Naive thymus-derived CD4-positive, alpha-beta T cell (primary cell): Measurements from ENCODE around the gene CACNG1. TPM values are rescaled to one million over a fixed set of nuclear protein-coding genes. Genes with fewer than 3 reads are reported as not detected.

Source experiments
- ATAC-seq: fragments of 150-1000 bp; cut with Tn5 transposase; 2 replicates; pipeline ENCODE4 v1.10.0; 2021; ENCODE audit warnings: mild to moderate bottlenecking, moderate library complexity
- CTCF ChIA-PET: fragments of 350-600 bp; sonication (Branson Sonifier 250); formaldehyde crosslinking; loops from one replicate; lab custom pipeline; 2021; ENCODE audit warnings: antibody characterized with exemption; lab: Charles Lee
- POLR2A ChIA-PET: fragments of 350-600 bp; sonication (Branson Sonifier 250); formaldehyde crosslinking; loops from one replicate; lab custom pipeline; 2021; ENCODE audit warnings: antibody characterized with exemption, inconsistent platforms; lab: Charles Lee
- DNase-seq, 9 donors: peaks; one replicate each; pipeline versions ENCODE4 v3.0.0 to v3.0.0-alpha.2; 2020 to 2022; ENCODE audit warnings: mixed read lengths in 1 of 9
- H3K27ac ChIP-seq: one replicate; pipeline ENCODE4 v1.7.0; 2013; ENCODE audit warnings: mild to moderate bottlenecking, low read depth, low read length, moderate library complexity
- H3K27me3 ChIP-seq, 2 donors: one replicate each; pipeline ENCODE4 v1.7.0; 2013; ENCODE audit warnings: low read length in 2 of 2, mild to moderate bottlenecking in 2 of 2, moderate library complexity in 2 of 2; ENCODE audit not compliant: control insufficient read depth in 2 of 2, insufficient read depth in 2 of 2
- H3K36me3 ChIP-seq, 3 experiments: 1 replicate in 2 of 3; 2 replicates in 1 of 3; pipeline ENCODE4 v1.7.0; 2013; ENCODE audit warnings: low read length in 3 of 3, mild to moderate bottlenecking in 3 of 3, moderate library complexity in 1 of 3; ENCODE audit not compliant: insufficient read depth in 3 of 3, control insufficient read depth in 2 of 3
- H3K4me1 ChIP-seq, 2 donors: one replicate each; pipeline ENCODE4 v1.7.0; 2013; ENCODE audit warnings: low read length in 2 of 2, mild to moderate bottlenecking in 2 of 2, moderate library complexity in 1 of 2; ENCODE audit not compliant: control insufficient read depth in 2 of 2, insufficient read depth in 2 of 2
- H3K4me3 ChIP-seq: 2 replicates; pipeline ENCODE4 v1.7.0; 2013; ENCODE audit warnings: mild to moderate bottlenecking, low read length
- H3K9me3 ChIP-seq, 3 experiments: 1 replicate in 2 of 3; 2 replicates in 1 of 3; pipeline ENCODE4 v1.7.0; 2013; ENCODE audit warnings: low read length in 3 of 3; ENCODE audit not compliant: control insufficient read depth in 2 of 3
- H3K27ac Mint-ChIP-seq, 9 donors: one replicate each; pipeline ENCODE4 v1.8.0; 2020 to 2022; ENCODE audit warnings: mixed read lengths in 9 of 9, mild to moderate bottlenecking in 8 of 9, moderate library complexity in 5 of 9, inconsistent platforms in 2 of 9
- H3K27me3 Mint-ChIP-seq, 5 donors: one replicate each; pipeline ENCODE4 v1.8.0; 2021 to 2022; ENCODE audit warnings: mixed read lengths in 5 of 5, mild to moderate bottlenecking in 1 of 5
- H3K36me3 Mint-ChIP-seq, 5 donors: one replicate each; pipeline ENCODE4 v1.8.0; 2020 to 2022; ENCODE audit warnings: mixed read lengths in 5 of 5, mild to moderate bottlenecking in 3 of 5, inconsistent platforms in 1 of 5
- H3K4me1 Mint-ChIP-seq, 7 donors: one replicate each; pipeline ENCODE4 v1.8.0; 2020 to 2022; ENCODE audit warnings: mixed read lengths in 7 of 7, mild to moderate bottlenecking in 3 of 7, inconsistent platforms in 1 of 7
- H3K4me3 Mint-ChIP-seq, 10 donors: one replicate each; pipeline ENCODE4 v1.8.0; 2020 to 2022; ENCODE audit warnings: mild to moderate bottlenecking in 10 of 10, mixed read lengths in 10 of 10, moderate library complexity in 6 of 10, inconsistent platforms in 2 of 10
- H3K9me3 Mint-ChIP-seq, 11 donors: one replicate each; pipeline ENCODE4 v1.8.0; 2020 to 2022; ENCODE audit warnings: mixed read lengths in 11 of 11, mild to moderate bottlenecking in 4 of 11, inconsistent platforms in 1 of 11, moderate library complexity in 1 of 11
- intact Hi-C, 2 donors: fragments of 100-400 bp; cut with micrococcal nuclease; formaldehyde crosslinking; loops; one replicate each; pipeline ENCODE4 v1.15.1; 2023
- polyA plus RNA-seq, 2 donors: library from polyadenylated mRNA; unstranded; fragments of 300-500 nt; fragmentation: Illumina TruSeq; gene quantifications; one replicate each; pipeline ENCODE4 v1.2.3, GENCODE V29; 2021
- total RNA-seq, 6 experiments: library from RNA in 5 of 6; stranded (reverse) in 5 of 6; gene quantifications; 1 replicate in 5 of 6; 2 replicates in 1 of 6; pipeline ENCODE4 v1.2.3 and lab custom pipeline; 2021 to 2026

The CACNG1 gene
- total and polyA plus RNA-seq, 7 experiments from 2014 or later = not detected

DNA sequence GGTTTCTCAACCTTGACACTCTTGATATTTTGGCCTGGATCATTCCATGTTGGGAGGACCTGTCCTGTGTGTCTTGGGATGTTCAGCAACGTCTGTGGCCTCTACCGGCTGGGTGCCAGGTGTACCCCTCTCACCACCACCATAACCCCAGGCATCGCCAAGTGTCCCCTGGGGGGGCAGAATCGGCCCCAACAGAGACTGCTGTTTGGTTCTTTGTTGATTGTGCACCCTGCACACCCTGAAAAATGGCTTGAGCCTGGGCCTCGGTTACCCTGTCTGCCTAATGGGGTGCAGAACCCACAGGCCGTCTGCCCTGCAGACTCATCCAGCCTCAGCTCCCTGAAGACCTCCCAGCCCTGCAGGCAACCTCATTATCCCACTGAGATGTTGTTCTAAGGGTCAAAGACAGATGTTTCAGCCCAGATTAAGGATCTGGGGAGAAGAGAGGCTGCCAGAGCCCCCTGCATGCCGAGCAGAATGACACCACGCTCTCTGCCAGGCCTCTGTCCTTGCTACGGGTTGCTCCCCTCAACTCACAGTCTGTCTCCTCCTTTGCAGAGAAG is 9.2 kb downstream of the CACNG1 start:
- H3K4me3 ChIP-seq = no peak overlapping the region
- POLR2A ChIA-PET = no interaction called here

DNA sequence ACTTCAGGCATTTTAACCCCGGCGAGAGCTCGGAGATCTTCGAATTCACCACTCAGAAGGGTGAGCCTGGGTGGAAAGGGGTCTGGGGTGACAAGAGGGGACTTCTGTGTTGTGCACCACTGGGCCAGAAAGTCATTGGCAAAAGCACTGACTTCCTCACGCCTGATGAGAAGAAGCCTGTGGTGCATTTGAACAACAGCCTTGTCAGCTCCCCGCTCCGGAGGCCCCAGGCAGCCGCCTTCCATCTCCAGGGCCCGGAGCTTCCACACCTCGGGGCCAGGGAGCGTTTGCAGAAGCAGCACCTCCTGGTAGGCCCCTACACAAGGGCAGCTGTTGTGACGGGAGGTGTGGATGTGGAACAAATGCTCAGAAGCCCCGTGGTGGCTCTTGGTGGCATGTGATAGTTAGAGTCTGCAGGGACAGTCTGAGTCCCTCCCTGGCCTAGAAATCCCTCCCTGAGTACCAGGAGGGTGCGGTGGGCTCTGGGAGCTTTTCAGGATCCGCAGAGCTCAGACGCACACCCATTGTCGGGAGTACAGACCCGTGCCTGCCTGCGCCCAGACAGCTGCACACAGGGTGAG is 9.7 kb downstream of the CACNG1 start:
- no peak overlapping the region for H3K27ac ChIP-seq
- no peak overlapping the region for H3K4me3 Mint-ChIP-seq
- ChIA-PET CTCF (no interaction called here), POLR2A (no interaction called here)
- no peak overlapping the region for H3K27ac Mint-ChIP-seq
- H3K36me3 Mint-ChIP-seq = peaks cover 0 to 8% (median 0%) of the 10 kb centered on the region in 5 donors
- no peaks in the 10 kb centered on the region for H3K4me1 Mint-ChIP-seq
- H3K4me3 ChIP-seq = no peak overlapping the region
- DNase-seq (no peak), ATAC-seq (peak; percentile 6)
- intact Hi-C loops = no loop called here
- H3K27me3 Mint-ChIP-seq = no peaks in the 10 kb centered on the region
- H3K36me3 ChIP-seq = no peaks in the 10 kb centered on the region
- H3K9me3 ChIP-seq = peaks cover 0 to 2% (median 1%) of the 10 kb centered on the region in 3 experiments
- H3K4me1 ChIP-seq = no peaks in the 10 kb centered on the region
- H3K9me3 Mint-ChIP-seq = peaks cover 0 to 7% (median 5%) of the 10 kb centered on the region in 11 donors
- H3K27me3 ChIP-seq = no peaks in the 10 kb centered on the region

More for the DNA sequence above, 9.2 kb downstream of the CACNG1 start:
- ATAC-seq (no peak), DNase-seq (no peak)
- CTCF ChIA-PET = no interaction called here
- Mint-ChIP-seq H3K4me1 (no peaks in the 10 kb centered on the region), H3K36me3 (peaks cover 0 to 8% (median 3%) of the 10 kb centered on the region in 5 donors), H3K27ac (no peak overlapping the region), H3K27me3 (no peaks in the 10 kb centered on the region), H3K9me3 (peaks cover 3 to 12% (median 10%) of the 10 kb centered on the region in 11 donors), H3K4me3 (no peak overlapping the region)
- Histone ChIP-seq H3K36me3 (no peaks in the 10 kb centered on the region), H3K27ac (no peak overlapping the region), H3K9me3 (peaks cover 4 to 8% (median 7%) of the 10 kb centered on the region in 3 experiments), H3K27me3 (no peaks in the 10 kb centered on the region), H3K4me1 (no peaks in the 10 kb centered on the region)
- intact Hi-C loops = no loop called here

DNA sequence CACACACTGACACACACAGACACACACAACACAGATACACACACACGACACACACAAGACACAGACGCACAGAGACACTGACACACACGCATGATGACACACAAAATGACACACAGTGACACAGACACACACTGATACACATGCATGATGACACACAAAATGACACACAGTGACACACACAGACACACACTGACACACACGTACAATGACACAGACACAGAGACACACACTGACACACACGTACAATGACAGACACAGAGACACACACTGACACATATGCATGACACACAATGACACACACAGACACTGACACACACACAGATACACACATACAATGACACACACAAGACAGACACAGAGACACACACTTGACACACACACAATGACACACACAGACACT is 10.3 kb downstream of the CACNG1 start:
- intact Hi-C loops = no loop called here
- no peak overlapping the region for H3K27ac Mint-ChIP-seq
- no peak overlapping the region for H3K4me3 Mint-ChIP-seq
- Histone ChIP-seq H3K27ac (no peak overlapping the region), H3K27me3 (no peaks in the 10 kb centered on the region), H3K4me1 (no peaks in the 10 kb centered on the region), H3K9me3 (no peaks in the 10 kb centered on the region), H3K36me3 (no peaks in the 10 kb centered on the region), H3K4me3 (no peak overlapping the region)
- H3K27me3 Mint-ChIP-seq = no peaks in the 10 kb centered on the region
- H3K9me3 Mint-ChIP-seq = peaks cover 0 to 2% (median 0%) of the 10 kb centered on the region in 11 donors
- ChIA-PET POLR2A (no interaction called here), CTCF (no interaction called here)
- no peaks in the 10 kb centered on the region for H3K4me1 Mint-ChIP-seq
- DNase-seq = no peak
- peaks cover 0 to 8% (median 0%) of the 10 kb centered on the region in 5 donors for H3K36me3 Mint-ChIP-seq
- peak; percentile 10 for ATAC-seq

DNA sequence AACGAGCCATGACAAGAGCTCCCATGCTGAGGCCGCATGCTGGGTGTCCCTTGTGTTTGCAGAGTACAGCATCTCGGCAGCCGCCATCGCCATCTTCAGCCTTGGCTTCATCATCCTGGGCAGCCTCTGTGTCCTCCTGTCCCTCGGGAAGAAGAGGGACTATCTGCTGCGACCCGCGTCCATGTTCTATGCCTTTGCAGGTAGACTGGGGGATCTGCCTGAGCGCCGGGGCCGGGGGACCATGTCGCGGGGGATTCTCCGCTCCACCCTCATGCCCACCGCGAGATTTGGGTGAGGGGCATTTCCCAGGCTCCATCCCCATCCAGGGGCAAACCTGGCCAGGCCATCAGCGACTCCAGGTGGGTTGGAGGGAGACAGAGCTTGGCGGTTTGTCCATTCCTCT is 10.7 kb downstream of the CACNG1 start:
- POLR2A ChIA-PET = no interaction called here
- CTCF ChIA-PET = no interaction called here
- intact Hi-C loops = no loop called here

DNA sequence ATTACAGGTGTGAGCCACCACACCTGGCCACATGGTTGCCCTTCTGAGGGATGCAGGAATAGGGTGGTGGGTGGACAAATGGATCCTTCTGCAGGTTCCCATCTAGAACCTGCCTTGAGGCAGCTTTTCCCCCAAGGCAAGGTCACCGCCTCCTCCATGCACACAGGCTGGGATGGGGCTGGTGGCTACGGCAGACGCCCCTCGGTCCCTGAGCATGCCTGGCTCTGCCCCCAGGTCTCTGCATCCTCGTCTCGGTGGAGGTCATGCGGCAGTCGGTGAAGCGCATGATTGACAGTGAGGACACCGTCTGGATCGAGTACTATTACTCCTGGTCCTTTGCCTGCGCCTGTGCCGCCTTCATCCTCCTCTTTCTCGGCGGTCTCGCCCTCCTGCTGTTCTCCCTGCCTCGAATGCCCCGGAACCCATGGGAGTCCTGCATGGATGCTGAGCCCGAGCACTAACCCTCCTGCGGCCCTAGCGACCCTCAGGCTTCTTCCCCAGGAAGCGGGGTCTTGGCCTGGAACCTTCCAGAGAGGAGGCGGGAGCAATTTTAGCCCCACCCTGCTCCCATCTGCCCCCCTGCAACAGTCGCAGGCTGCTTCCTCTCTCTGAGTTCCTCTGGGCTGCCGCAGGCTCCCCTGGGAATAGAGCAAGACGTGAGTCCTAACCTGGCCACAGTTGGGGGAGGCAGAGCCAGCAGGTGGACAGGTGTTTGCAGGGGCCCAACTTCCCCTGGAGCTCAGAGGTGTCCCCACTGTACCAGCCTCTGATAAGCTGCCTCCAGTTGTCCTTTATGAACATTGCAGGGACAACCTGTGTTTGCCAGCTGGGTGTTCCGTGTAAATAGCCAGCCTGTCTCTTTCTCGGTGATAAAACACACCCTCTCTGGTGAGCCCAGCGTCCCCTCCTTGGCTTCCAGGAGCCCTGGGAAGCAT is 11.7 kb downstream of the CACNG1 start:
- Histone ChIP-seq H3K9me3 (no peaks in the 10 kb centered on the region), H3K4me3 (no peak overlapping the region), H3K4me1 (no peaks in the 10 kb centered on the region), H3K27ac (no peak overlapping the region), H3K36me3 (no peaks in the 10 kb centered on the region), H3K27me3 (no peaks in the 10 kb centered on the region)
- ChIA-PET CTCF (no interaction called here), POLR2A (no interaction called here)
- no peak overlapping the region for H3K4me3 Mint-ChIP-seq
- H3K27me3 Mint-ChIP-seq = no peaks in the 10 kb centered on the region
- intact Hi-C loops = no loop called here
- no peak overlapping the region for H3K27ac Mint-ChIP-seq
- ATAC-seq (no peak), DNase-seq (no peak)
- peaks cover 0 to 14% (median 6%) of the 10 kb centered on the region in 5 donors for H3K36me3 Mint-ChIP-seq
- H3K9me3 Mint-ChIP-seq = no peaks in the 10 kb centered on the region
- no peaks in the 10 kb centered on the region for H3K4me1 Mint-ChIP-seq

More for the DNA sequence above, 10.7 kb downstream of the CACNG1 start:
- H3K27ac Mint-ChIP-seq = no peak overlapping the region
- Histone ChIP-seq H3K4me3 (no peak overlapping the region), H3K36me3 (no peaks in the 10 kb centered on the region), H3K4me1 (no peaks in the 10 kb centered on the region), H3K9me3 (no peaks in the 10 kb centered on the region), H3K27ac (no peak overlapping the region), H3K27me3 (no peaks in the 10 kb centered on the region)
- H3K36me3 Mint-ChIP-seq = peaks cover 0 to 8% (median 0%) of the 10 kb centered on the region in 5 donors
- H3K27me3 Mint-ChIP-seq = no peaks in the 10 kb centered on the region
- H3K4me3 Mint-ChIP-seq = no peak overlapping the region
- H3K4me1 Mint-ChIP-seq = no peaks in the 10 kb centered on the region
- no peaks in the 10 kb centered on the region for H3K9me3 Mint-ChIP-seq
- DNase-seq (no peak), ATAC-seq (no peak)

DNA sequence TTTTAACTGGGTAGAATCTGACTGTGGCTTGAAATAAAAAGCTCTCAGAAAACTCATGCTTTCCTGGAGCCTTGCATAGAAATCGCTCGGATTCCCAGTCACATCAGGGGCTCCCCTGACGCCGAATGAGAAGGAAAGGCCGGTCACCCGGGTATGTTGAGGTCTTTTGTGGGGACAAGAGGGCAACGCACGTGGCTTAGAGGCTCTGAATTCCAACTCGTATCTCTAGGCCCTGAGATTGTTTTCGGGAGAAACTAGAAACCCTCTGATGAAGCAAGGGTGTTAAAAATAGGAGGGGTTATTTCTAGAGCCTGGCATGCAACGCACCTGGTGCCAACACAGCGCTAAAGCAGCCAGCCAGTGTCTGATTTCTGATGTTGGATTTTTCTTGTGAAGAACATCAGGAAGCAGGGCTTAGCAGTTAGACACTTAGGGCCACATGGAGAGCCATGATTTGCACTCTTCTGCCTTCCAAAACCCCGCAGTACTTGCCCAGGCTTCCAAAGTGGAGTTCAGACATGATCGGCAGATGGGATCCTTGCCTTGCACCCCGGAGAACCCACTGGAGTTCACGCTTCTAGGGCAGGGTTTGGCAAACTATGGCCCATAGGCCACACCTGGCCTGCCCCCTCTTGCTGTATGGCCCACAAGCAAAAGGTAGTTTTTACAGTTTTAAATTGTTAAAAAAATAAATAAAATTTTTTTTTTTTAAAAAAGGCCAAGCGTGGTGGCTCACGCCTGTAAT is 12.6 kb downstream of the CACNG1 start:
- H3K27me3 ChIP-seq = no peaks in the 10 kb centered on the region
- no peaks in the 10 kb centered on the region for H3K9me3 ChIP-seq
- DNase-seq (no peak), ATAC-seq (no peak)
- H3K36me3 ChIP-seq = no peaks in the 10 kb centered on the region
- H3K4me1 ChIP-seq = no peaks in the 10 kb centered on the region
- Mint-ChIP-seq H3K9me3 (no peaks in the 10 kb centered on the region), H3K4me1 (no peaks in the 10 kb centered on the region), H3K27ac (no peak overlapping the region), H3K27me3 (no peaks in the 10 kb centered on the region), H3K36me3 (peaks cover 0 to 20% (median 10%) of the 10 kb centered on the region in 5 donors), H3K4me3 (no peak overlapping the region)
- H3K27ac ChIP-seq = no peak overlapping the region
- ChIA-PET CTCF (no interaction called here), POLR2A (no interaction called here)
- H3K4me3 ChIP-seq = no peak overlapping the region
- intact Hi-C loops = no loop called here
